ENCODE results near the gene MEOX2.

The MEOX2 gene

DNA sequence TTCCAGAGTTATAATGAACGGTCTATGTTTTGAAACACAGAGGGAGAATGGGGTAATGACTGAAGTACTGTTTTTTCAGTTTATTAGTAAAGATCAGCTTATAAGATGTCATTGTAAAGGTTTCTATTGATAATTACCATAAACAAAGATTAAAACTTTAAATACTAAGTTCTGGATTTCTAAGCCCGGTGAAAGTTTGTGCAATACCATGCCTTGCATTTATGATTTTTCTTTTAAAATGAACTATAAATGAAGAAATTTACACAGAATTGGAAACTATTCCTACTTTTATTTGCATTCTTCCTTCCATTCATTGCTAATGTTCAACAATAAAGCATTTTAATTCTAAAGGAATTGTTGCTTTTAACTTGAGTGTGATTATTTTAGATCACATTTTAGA lies 4.9 kb downstream of the MEOX2 start:
- H2AFZ ChIP-seq (ENCODE audit: low read depth, low read length): no peak overlapping the region
- H3K4me1 ChIP-seq (ENCODE audit: low read length): no peaks in the 10 kb centered on the region
- no peak for TF ChIP-seq EZH2phosphoT487 (IDR thresholded peaks at IDR 0.05; ENCODE audit: low read depth)
- TF ChIP-seq, protein P1, sequence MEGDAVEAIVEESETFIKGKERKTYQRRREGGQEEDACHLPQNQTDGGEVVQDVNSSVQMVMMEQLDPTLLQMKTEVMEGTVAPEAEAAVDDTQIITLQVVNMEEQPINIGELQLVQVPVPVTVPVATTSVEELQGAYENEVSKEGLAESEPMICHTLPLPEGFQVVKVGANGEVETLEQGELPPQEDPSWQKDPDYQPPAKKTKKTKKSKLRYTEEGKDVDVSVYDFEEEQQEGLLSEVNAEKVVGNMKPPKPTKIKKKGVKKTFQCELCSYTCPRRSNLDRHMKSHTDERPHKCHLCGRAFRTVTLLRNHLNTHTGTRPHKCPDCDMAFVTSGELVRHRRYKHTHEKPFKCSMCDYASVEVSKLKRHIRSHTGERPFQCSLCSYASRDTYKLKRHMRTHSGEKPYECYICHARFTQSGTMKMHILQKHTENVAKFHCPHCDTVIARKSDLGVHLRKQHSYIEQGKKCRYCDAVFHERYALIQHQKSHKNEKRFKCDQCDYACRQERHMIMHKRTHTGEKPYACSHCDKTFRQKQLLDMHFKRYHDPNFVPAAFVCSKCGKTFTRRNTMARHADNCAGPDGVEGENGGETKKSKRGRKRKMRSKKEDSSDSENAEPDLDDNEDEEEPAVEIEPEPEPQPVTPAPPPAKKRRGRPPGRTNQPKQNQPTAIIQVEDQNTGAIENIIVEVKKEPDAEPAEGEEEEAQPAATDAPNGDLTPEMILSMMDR (IDR thresholded peaks at IDR 0.05; ENCODE audit: low read depth, low read length): no peak
- H4K20me1 ChIP-seq (ENCODE audit: insufficient read depth, low read length): no peaks in the 10 kb centered on the region
- H3K4me2 ChIP-seq (ENCODE audit: low read length): no peak overlapping the region
- H3K9me3 ChIP-seq (ENCODE audit: insufficient read depth, low read length): no peaks in the 10 kb centered on the region
- no peak overlapping the region for H3K4me3 ChIP-seq (ENCODE audit: low read length)
- no peaks in the 10 kb centered on the region for H3K27me3 ChIP-seq (ENCODE audit: low read depth, low read length)
- no peak overlapping the region for H3K27ac ChIP-seq (ENCODE audit: low read length)
- no peak overlapping the region for H3K9ac ChIP-seq (ENCODE audit: low read length)
- no peaks in the 10 kb centered on the region for H3K79me2 ChIP-seq (ENCODE audit: low read length)
- H3K36me3 ChIP-seq (replicated peaks; ENCODE audit: low read depth, low read length): no peaks in the 10 kb centered on the region

- no peaks in the 10 kb centered on the region for H3K79me2 ChIP-seq (ENCODE audit: low read length)
- no peak overlapping the region for H3K4me2 ChIP-seq (ENCODE audit: low read length)
- H3K27ac ChIP-seq (ENCODE audit: low read length): no peak overlapping the region
- H3K4me3 ChIP-seq (ENCODE audit: low read length): no peak overlapping the region
- H3K4me1 ChIP-seq (ENCODE audit: low read length): no peaks in the 10 kb centered on the region
- H4K20me1 ChIP-seq (ENCODE audit: insufficient read depth, low read length): no peaks in the 10 kb centered on the region
- no peak overlapping the region for H2AFZ ChIP-seq (ENCODE audit: low read depth, low read length)
- TF ChIP-seq, protein P1 (IDR thresholded peaks at IDR 0.05; ENCODE audit: low read depth, low read length): no peak
- no peak for TF ChIP-seq EZH2phosphoT487 (IDR thresholded peaks at IDR 0.05; ENCODE audit: low read depth)
- H3K9ac ChIP-seq (ENCODE audit: low read length): no peak overlapping the region
- H3K27me3 ChIP-seq (ENCODE audit: low read depth, low read length): no peaks in the 10 kb centered on the region
- H3K36me3 ChIP-seq (replicated peaks; ENCODE audit: low read depth, low read length): no peaks in the 10 kb centered on the region
- H3K9me3 ChIP-seq (ENCODE audit: insufficient read depth, low read length): no peaks in the 10 kb centered on the region
Observed at GRCh38 chr7:15681186-15681585, 5.3 kb downstream of the MEOX2 start.

GRCh38 chr7:15680446-15680845 lies 6.0 kb downstream of the MEOX2 start:
- Histone ChIP-seq H3K9me3 (ENCODE audit: insufficient read depth, low read length) (no peaks in the 10 kb centered on the region), H2AFZ (ENCODE audit: low read depth, low read length) (no peak overlapping the region), H3K27me3 (ENCODE audit: low read depth, low read length) (no peaks in the 10 kb centered on the region), H3K4me3 (ENCODE audit: low read length) (no peak overlapping the region), H3K79me2 (ENCODE audit: low read length) (no peaks in the 10 kb centered on the region), H3K9ac (ENCODE audit: low read length) (no peak overlapping the region), H3K4me2 (ENCODE audit: low read length) (no peak overlapping the region), H4K20me1 (ENCODE audit: insufficient read depth, low read length) (no peaks in the 10 kb centered on the region), H3K4me1 (ENCODE audit: low read length) (no peaks in the 10 kb centered on the region), H3K36me3 (replicated peaks; ENCODE audit: low read depth, low read length) (no peaks in the 10 kb centered on the region), H3K27ac (ENCODE audit: low read length) (no peak overlapping the region)
- TF ChIP-seq EZH2phosphoT487 (IDR thresholded peaks at IDR 0.05; ENCODE audit: low read depth): no peak
- TF ChIP-seq, protein P1 (IDR thresholded peaks at IDR 0.05; ENCODE audit: low read depth, low read length): no peak

- Histone ChIP-seq H3K9me3 (ENCODE audit: insufficient read depth, low read length) (no peaks in the 10 kb centered on the region), H3K27me3 (ENCODE audit: low read depth, low read length) (no peaks in the 10 kb centered on the region), H3K4me1 (ENCODE audit: low read length) (no peaks in the 10 kb centered on the region), H3K9ac (ENCODE audit: low read length) (no peak overlapping the region), H4K20me1 (ENCODE audit: insufficient read depth, low read length) (no peaks in the 10 kb centered on the region), H2AFZ (ENCODE audit: low read depth, low read length) (no peak overlapping the region), H3K36me3 (replicated peaks; ENCODE audit: low read depth, low read length) (no peaks in the 10 kb centered on the region), H3K4me2 (ENCODE audit: low read length) (no peak overlapping the region), H3K27ac (ENCODE audit: low read length) (no peak overlapping the region), H3K79me2 (ENCODE audit: low read length) (no peaks in the 10 kb centered on the region), H3K4me3 (ENCODE audit: low read length) (no peak overlapping the region)
- TF ChIP-seq, protein P1 (IDR thresholded peaks at IDR 0.05; ENCODE audit: low read depth, low read length): no peak
- no peak for TF ChIP-seq EZH2phosphoT487 (IDR thresholded peaks at IDR 0.05; ENCODE audit: low read depth)
Observed at GRCh38 chr7:15679306-15679705, 7.2 kb downstream of the MEOX2 start.
